Aorta (tissue), 5 donors: ENCODE results near the gene TENM4. TPM values are rescaled to one million over a fixed set of nuclear protein-coding genes. Genes with fewer than 3 reads are reported as not detected.

Experiments used
- ATAC-seq: fragments of 200-7000 bp; cut with Tn5 transposase; one replicate; pipeline ENCODE4 v1.9.1; 2022; ENCODE audit warnings: moderate library complexity; ENCODE audit not compliant: low FRiP score
- DNase-seq, 2 donors: peaks; one replicate each; pipeline ENCODE4 v3.0.0-alpha.2; 2020
- H3K27ac ChIP-seq, 2 donors: one replicate each; pipeline ENCODE4 v1.5.1; 2013; ENCODE audit warnings: low read length in 2 of 2, mild to moderate bottlenecking in 2 of 2, moderate library complexity in 2 of 2, control low read depth in 1 of 2, inconsistent platforms in 1 of 2, low read depth in 1 of 2
- H3K27me3 ChIP-seq, 2 donors: one replicate each; pipeline ENCODE4 v1.6.1; 2013; ENCODE audit warnings: control low read depth in 1 of 2, low read length in 1 of 2, mild to moderate bottlenecking in 1 of 2, moderate library complexity in 1 of 2; ENCODE audit not compliant: insufficient read depth in 2 of 2, control insufficient read depth in 1 of 2
- H3K36me3 ChIP-seq, 2 donors: one replicate each; pipeline ENCODE4 v1.6.1; 2013; ENCODE audit warnings: control low read depth in 1 of 2, low read length in 1 of 2, mild to moderate bottlenecking in 1 of 2; ENCODE audit not compliant: insufficient read depth in 2 of 2, control insufficient read depth in 1 of 2
- H3K4me1 ChIP-seq, 2 donors: one replicate each; pipeline ENCODE4 v1.6.1; 2013; ENCODE audit warnings: low read length in 2 of 2, control low read depth in 1 of 2, mild to moderate bottlenecking in 1 of 2, moderate library complexity in 1 of 2; ENCODE audit not compliant: insufficient read depth in 2 of 2, control insufficient read depth in 1 of 2
- H3K4me3 ChIP-seq, 2 donors: one replicate each; pipeline ENCODE4 v1.5.1; 2013; ENCODE audit warnings: low read length in 2 of 2, control low read depth in 1 of 2, mild to moderate bottlenecking in 1 of 2
- H3K9me3 ChIP-seq: one replicate; pipeline ENCODE4 v1.6.1; 2013; ENCODE audit warnings: mild to moderate bottlenecking, low read length; ENCODE audit not compliant: control insufficient read depth
- WGBS, 2 donors: extraction: QIAGEN DNeasy Blood & Tissue Kit; methylation state at CpG; one replicate each; pipeline ENCODE4 v1.1.7; 2013; 5-methylcytosine and 5-hydroxymethylcytosine counted together
- intact Hi-C, 2 donors: fragments of 100-400 bp; cut with DNase I; formaldehyde crosslinking; loops; one replicate each; pipeline versions ENCODE4 v1.14.2 to v1.15.0; 2022
- polyA plus RNA-seq, 2 donors: library from polyadenylated mRNA; stranded (reverse); fragments of 200-250 nt; gene quantifications; one replicate each; pipeline ENCODE4 v1.2.3, GENCODE V29; 2013
- total RNA-seq, 2 donors: library from RNA; stranded (reverse); fragmentation: NEBNext Ultra II Directional; extraction: Animal tissue kit (Norgen Biotek cat#: 25700); gene quantifications; one replicate each; pipeline ENCODE4 v1.2.1, GENCODE V29; 2021
- donor health status: healthy with polysubstance abuse.
- donor health status: Bipolar disorder and iron deficiency.
- donor health status: DM: no; HTN: no; CAD: no.
- donor health status: DM: no; HTN: no; CAD: no.
- donor health status: DM: yes; HTN: yes; CAD: no.

Gene TENM4
- total and polyA plus RNA-seq, 4 donors = 0.20 to 9.1 (median 2.5) TPM

DNA sequence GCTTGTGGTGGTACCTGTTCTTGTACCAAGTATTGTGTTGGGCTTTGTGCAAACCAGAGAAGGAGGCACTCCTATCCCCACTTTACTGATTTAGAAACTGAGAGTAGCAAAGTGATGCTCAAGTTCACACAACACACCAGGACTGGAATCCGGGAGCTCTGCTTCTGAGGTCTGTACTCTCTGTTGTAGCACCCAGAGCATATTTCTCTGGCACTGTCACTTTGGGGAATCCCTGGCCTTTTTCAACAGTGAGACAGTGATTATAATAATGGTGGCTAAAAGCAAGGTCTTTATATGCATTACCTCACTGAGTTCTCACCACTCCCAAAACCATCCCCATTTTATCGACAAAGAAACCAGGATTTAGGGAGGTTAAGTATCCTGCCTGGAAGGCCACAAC lies 362.4 kb downstream of the TENM4 start:
- Histone ChIP-seq H3K27ac (no peak overlapping the region), H3K9me3 (no peaks in the 10 kb centered on the region), H3K4me3 (no peak overlapping the region), H3K4me1 (no peaks in the 10 kb centered on the region), H3K36me3 (no peaks in the 10 kb centered on the region), H3K27me3 (no peaks in the 10 kb centered on the region)
- DNase-seq = no peak
- 91 to 98% methylated on average over 2 of the region's 2 CpGs for WGBS, 2 donors
- no peak for ATAC-seq
- intact Hi-C loops = loop anchor here (5.0 to 10.0 kb wide), 2 partner anchors 431 to 434 kb away; no protein-coding TSS in a partner anchor

DNA sequence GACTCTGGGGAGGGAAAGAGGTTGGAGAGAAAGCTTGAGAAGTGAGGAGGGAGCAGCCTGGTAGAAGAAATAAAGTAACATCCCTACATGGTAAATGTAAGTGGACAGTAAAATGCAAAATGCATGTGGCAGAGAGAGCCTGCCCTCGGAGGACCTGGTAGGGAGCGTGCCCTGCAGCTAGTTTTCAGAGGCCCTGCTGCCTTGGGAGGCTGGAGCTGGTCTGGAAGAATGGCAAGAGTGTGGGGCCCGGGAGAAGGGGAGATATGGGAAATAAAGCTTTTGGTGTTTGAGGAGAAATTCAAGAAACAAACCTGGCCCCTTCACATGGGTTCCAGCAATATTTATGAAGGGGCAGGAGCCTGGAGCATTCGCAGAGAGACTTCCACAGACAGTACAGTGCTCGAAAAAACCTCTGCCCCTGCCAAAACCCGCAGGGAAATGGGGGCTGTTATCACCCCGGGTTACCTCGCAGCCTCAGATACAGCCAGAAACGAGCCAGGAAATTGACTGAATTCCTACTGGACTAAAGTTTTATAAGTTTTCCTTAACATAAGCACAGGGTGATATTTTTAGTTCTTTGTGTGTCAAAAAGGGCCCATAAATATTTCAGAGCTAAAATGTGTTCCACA lies 363.0 kb downstream of the TENM4 start:
- ATAC-seq = no peak
- DNase-seq = peak in 1 of 2 donors; percentile 58
- H3K36me3 ChIP-seq = no peaks in the 10 kb centered on the region
- H3K4me3 ChIP-seq = no peak overlapping the region
- no peaks in the 10 kb centered on the region for H3K27me3 ChIP-seq
- intact Hi-C loops = loop anchor here (5.0 to 10.0 kb wide), 2 partner anchors 431 to 433 kb away; no protein-coding TSS in a partner anchor
- no peaks in the 10 kb centered on the region for H3K9me3 ChIP-seq
- 15 to 33% methylated on average over 9 of the region's 9 CpGs for WGBS, 2 donors
- H3K4me1 ChIP-seq = no peaks in the 10 kb centered on the region
- no peak overlapping the region for H3K27ac ChIP-seq

DNA sequence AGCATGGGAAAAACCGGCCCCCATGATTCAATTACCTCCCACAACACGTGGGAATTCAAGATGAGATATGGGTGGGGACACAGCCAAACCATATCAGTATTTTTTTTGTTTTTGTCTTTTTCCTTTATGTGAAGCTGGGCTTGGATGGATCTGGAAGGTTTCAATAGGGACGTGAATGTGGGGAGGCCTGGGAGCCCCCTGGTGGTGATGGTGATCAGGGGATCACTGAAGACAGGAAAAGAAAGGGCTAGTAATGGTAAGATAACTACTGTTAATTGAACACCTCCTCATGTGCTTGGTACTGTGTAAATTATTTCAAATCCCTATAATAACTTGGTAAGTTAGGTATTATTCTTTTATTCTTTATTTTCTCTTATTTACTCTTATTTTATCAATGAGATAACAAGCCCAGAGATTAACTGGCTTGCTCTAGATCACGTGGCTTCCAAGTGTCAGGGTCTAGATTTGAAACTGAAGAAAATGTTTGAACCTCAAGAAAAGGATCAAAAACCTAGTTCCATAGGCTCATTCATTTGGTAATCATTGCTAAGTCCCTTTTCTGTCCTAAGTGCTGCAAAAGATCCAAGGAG lies 364.2 kb downstream of the TENM4 start:
- H3K36me3 ChIP-seq = no peaks in the 10 kb centered on the region
- DNase-seq (peak; percentile 71 to 78), ATAC-seq (no peak)
- no peak overlapping the region for H3K27ac ChIP-seq
- H3K4me3 ChIP-seq = no peak overlapping the region
- 70 to 73% methylated on average over 4 of the region's 4 CpGs for WGBS, 2 donors
- no peaks in the 10 kb centered on the region for H3K9me3 ChIP-seq
- H3K4me1 ChIP-seq = no peaks in the 10 kb centered on the region
- intact Hi-C loops = loop anchor here (5.0 to 10.0 kb wide), 2 partner anchors 429 to 432 kb away; no protein-coding TSS in a partner anchor
- H3K27me3 ChIP-seq = no peaks in the 10 kb centered on the region

DNA sequence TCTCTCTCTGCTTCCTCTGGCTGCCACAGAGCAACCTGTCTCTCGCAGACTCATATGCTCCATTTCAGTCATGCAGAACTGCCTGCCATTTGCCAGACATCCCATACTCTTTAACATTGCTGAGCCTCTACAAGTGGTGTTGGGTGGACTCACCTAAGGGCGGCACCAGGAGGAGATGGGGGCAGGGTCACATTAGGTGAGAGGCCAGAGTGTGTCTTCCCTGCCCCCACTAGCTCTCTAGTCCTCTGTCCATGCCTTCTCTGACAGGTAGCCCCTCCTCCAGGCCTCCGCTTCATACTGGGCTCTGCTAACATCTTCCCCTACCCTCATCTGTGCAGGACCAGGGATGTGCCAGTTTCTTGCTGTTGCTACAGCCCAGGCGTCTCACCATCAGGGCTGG lies 366.3 kb downstream of the TENM4 start:
- ATAC-seq (no peak), DNase-seq (peak in 1 of 2 donors; percentile 21)
- no peaks in the 10 kb centered on the region for H3K36me3 ChIP-seq
- WGBS, 2 donors = 95 to 96% methylated on average over 4 of the region's 4 CpGs
- no peaks in the 10 kb centered on the region for H3K4me1 ChIP-seq
- H3K27me3 ChIP-seq = no peaks in the 10 kb centered on the region
- intact Hi-C loops = loop anchor here in 1 of 2 donors (10.0 kb wide), 1 partner anchor 430 kb away; no protein-coding TSS in a partner anchor
- no peaks in the 10 kb centered on the region for H3K9me3 ChIP-seq
- H3K27ac ChIP-seq = no peak overlapping the region
- H3K4me3 ChIP-seq = no peak overlapping the region

DNA sequence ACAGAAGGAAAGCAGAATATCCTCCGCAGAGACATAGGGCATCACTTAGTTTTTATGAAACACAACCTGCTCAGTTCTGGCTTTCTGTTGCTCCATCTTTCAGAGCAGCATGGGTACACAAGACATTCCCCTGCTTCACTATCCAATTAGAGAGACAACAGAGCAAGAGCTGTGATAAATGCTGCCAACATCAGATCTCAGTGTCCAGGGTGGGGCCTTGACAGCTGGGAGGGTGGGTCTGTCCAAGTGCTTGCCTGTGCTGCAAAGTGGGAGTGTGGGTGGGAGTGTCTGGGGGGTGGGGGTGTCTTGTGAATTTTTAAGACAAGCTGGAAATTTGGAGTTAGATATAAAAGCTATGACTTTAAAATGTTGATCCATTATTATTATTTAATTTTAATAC lies 369.6 kb downstream of the TENM4 start:
- WGBS, 2 donors = 94 to 98% methylated on average over 1 of the region's 1 CpG
- intact Hi-C loops = loop anchor here in 1 of 2 donors (10.0 kb wide), 1 partner anchor 426 kb away; no protein-coding TSS in a partner anchor
- H3K27me3 ChIP-seq = no peaks in the 10 kb centered on the region
- no peaks in the 10 kb centered on the region for H3K9me3 ChIP-seq
- H3K27ac ChIP-seq = no peak overlapping the region
- no peaks in the 10 kb centered on the region for H3K4me1 ChIP-seq
- no peaks in the 10 kb centered on the region for H3K36me3 ChIP-seq
- H3K4me3 ChIP-seq = no peak overlapping the region
- ATAC-seq (no peak), DNase-seq (no peak)

DNA sequence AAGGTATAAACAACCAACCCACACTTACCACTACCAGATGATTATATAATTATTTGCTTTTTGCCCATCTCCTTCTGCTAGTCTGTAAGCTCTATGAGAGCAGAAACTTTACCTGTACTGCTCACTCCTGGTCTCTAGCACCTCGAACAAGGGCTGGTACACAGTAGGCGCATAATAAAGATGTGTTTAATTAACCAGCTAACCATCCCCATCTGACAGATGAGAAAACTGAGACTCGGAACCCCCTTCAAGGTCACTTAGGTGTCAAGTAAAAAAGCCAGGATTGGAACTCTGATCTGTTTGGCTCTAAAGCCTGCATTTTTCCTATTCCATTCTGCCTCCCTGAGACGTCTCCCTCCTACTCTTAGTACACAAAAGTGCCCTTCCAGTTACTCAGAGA lies 370.3 kb downstream of the TENM4 start:
- DNase-seq (no peak), ATAC-seq (no peak)
- intact Hi-C loops = loop anchor here in 1 of 2 donors (10.0 kb wide), 1 partner anchor 426 kb away; no protein-coding TSS in a partner anchor
- no peaks in the 10 kb centered on the region for H3K9me3 ChIP-seq
- 78 to 92% methylated on average over 4 of the region's 4 CpGs for whole genome bisulfite sequencing, 2 donors
- no peaks in the 10 kb centered on the region for H3K36me3 ChIP-seq
- H3K27me3 ChIP-seq = no peaks in the 10 kb centered on the region
- no peak overlapping the region for H3K27ac ChIP-seq
- H3K4me1 ChIP-seq = no peaks in the 10 kb centered on the region
- H3K4me3 ChIP-seq = no peak overlapping the region

DNA sequence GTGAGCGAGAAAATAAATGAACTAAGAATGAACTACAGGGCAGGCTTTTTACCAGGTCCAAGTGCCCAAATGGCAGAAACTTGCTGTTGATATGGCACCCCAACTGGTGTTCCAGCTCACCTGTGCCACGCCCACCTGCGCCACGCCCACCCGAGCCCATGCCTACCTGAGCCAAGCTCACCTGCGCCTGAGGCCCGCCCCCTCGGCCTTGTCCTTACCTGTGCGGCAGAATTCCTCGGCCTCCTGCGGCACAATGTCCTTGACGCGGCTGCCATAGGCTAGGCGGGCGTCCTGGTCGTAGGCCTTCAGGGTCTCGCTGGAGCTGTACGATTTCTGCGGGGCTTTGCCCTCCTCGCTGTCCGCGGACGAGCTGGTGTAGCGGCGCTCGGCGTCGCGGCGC lies 371.3 kb downstream of the TENM4 start:
- 94 to 95% methylated on average over 30 of the region's 30 CpGs for WGBS, 2 donors
- ATAC-seq = no peak
- Histone ChIP-seq H3K4me1 (no peaks in the 10 kb centered on the region), H3K27me3 (no peaks in the 10 kb centered on the region), H3K36me3 (no peaks in the 10 kb centered on the region), H3K27ac (no peak overlapping the region), H3K4me3 (no peak overlapping the region), H3K9me3 (no peaks in the 10 kb centered on the region)
- intact Hi-C loops = no loop called here
- DNase-seq = no peak

DNA sequence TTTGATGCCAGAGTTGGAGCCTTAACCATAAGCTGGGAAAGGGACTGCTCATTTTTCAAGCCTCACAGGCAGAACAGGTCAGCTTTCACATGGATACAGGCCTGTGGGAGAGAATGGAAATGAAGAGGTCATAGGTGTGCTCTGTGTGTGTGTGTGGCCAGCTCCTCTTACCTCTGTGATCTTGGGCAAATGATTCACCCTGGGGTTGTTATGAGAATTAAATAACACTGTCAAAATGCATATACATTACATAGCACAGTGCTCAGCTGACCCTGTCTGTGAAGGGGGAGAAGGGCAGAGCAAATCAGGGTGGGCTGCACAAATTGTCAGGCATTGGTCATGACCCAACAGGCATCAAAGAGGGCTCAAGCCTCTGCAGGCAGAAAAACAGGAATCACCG lies 372.5 kb downstream of the TENM4 start:
- intact Hi-C loops = no loop called here
- 99 to 100% methylated on average over 1 of the region's 1 CpG for WGBS, 2 donors
- no peak for DNase-seq
- Histone ChIP-seq H3K27ac (no peak overlapping the region), H3K27me3 (no peaks in the 10 kb centered on the region), H3K36me3 (no peaks in the 10 kb centered on the region), H3K4me3 (no peak overlapping the region), H3K4me1 (no peaks in the 10 kb centered on the region), H3K9me3 (no peaks in the 10 kb centered on the region)
- ATAC-seq = no peak

DNA sequence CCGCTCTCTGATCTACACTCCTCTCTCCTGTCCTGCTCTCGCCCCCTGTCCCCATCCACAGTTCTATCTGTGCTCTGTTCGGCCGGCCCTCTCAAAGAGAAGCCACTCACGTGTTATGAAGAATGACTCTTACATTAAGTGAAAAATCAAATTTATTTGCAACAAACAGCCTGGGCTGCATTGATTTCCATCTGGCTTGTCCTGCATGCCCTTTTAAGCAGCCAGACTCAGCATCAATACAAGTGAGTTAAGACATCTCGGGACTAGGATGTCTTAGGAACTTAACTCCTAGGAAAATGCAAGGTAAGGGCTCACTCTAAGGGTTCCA lies 373.5 kb downstream of the TENM4 start:
- intact Hi-C loops = no loop called here
- no peaks in the 10 kb centered on the region for H3K36me3 ChIP-seq
- no peak for DNase-seq
- H3K4me1 ChIP-seq = no peaks in the 10 kb centered on the region
- no peaks in the 10 kb centered on the region for H3K27me3 ChIP-seq
- no peak for ATAC-seq
- no peak overlapping the region for H3K27ac ChIP-seq
- WGBS, 2 donors = 15 to 21% methylated on average over 6 of the region's 6 CpGs
- no peak overlapping the region for H3K4me3 ChIP-seq
- no peaks in the 10 kb centered on the region for H3K9me3 ChIP-seq
